ENCODE data around the gene ATXN7L1. TPM values are rescaled to one million over a fixed set of nuclear protein-coding genes. Genes with fewer than 3 reads are reported as not detected.
A peak's percentile ranks its signal among the peaks of the same experiment; 100 is the strongest.

Gene ATXN7L1
- total and polyA plus RNA-seq, 2 of the 13 experiments (the other 11 are each of a cell fraction or from before 2014, with no cell fraction given) = 4.1 to 7.8 TPM

- TF ChIP-seq KLF12 (CRISPR knock-in tag; IDR thresholded peaks at IDR 0.05; ENCODE audit: borderline replicate concordance) (no peak), FOXC1 (CRISPR knock-in tag; IDR thresholded peaks at IDR 0.05; ENCODE audit: borderline replicate concordance) (0 out of 2 replicates have a peak, but pooled peaks have one; percentile 41), ZNF687 (CRISPR knock-in tag; IDR thresholded peaks at IDR 0.05) (peak; percentile 45; the same call in 1 of the 2 replicates), ZNF574 (CRISPR knock-in tag; IDR thresholded peaks at IDR 0.05) (0 out of 2 replicates have a peak, but pooled peaks have one; percentile 29), ESRRA (CRISPR knock-in tag; IDR thresholded peaks at IDR 0.05; ENCODE audit: low read depth) (no peak), ZNF891 (CRISPR knock-in tag; IDR thresholded peaks at IDR 0.05) (no peak), ZNF225 (CRISPR knock-in tag; IDR thresholded peaks at IDR 0.05) (no peak), HNF4A (CRISPR knock-in tag; IDR thresholded peaks at IDR 0.05) (0 out of 2 replicates have a peak, but pooled peaks have one; percentile 23), STAG1 (CRISPR knock-in tag; IDR thresholded peaks at IDR 0.05) (peak; percentile 90), MNT (IDR thresholded peaks at IDR 0.05) (no peak), SMAD1 (CRISPR knock-in tag; IDR thresholded peaks at IDR 0.05; ENCODE audit: borderline replicate concordance, low read depth) (0 out of 2 replicates have a peak, but pooled peaks have one; percentile 18), ZSCAN12 (CRISPR knock-in tag; IDR thresholded peaks at IDR 0.05) (no peak), FOSL2 (CRISPR knock-in tag; IDR thresholded peaks at IDR 0.05) (peak; percentile 18; the same call in 1 of the 2 replicates), ZNF121 (CRISPR knock-in tag; IDR thresholded peaks at IDR 0.05) (no peak), NCOA2 (CRISPR knock-in tag; IDR thresholded peaks at IDR 0.05) (no peak), HOXA5 (CRISPR knock-in tag; IDR thresholded peaks at IDR 0.05) (0 out of 2 replicates have a peak, but pooled peaks have one; percentile 27), ATF1 (CRISPR knock-in tag; IDR thresholded peaks at IDR 0.05) (no peak), MIER2 (CRISPR knock-in tag; IDR thresholded peaks at IDR 0.05) (0 out of 2 replicates have a peak, but pooled peaks have one; percentile 29), SRSF9 (IDR thresholded peaks at IDR 0.05; ENCODE audit: borderline replicate concordance, insufficient read depth, low read depth, low read length, poor library complexity, severe bottlenecking) (no peak), SAP130 (CRISPR knock-in tag; IDR thresholded peaks at IDR 0.05; ENCODE audit: low read depth) (0 out of 2 replicates have a peak, but pooled peaks have one; percentile 12), ZNF44 (CRISPR knock-in tag; IDR thresholded peaks at IDR 0.05) (0 out of 2 replicates have a peak, but pooled peaks have one; percentile 57)
These were observed 223.9 kb downstream of the ATXN7L1 start (continued) for GRCh38 chr7:105652359-105652993.
